Measurements from ENCODE around the gene KIAA0825.
"Not testable (repeated sequence)": the region's sequence is repeated elsewhere in the genome, so short reads cannot be mapped to it uniquely, and the experiment has no call there.

The KIAA0825 gene

DNA sequence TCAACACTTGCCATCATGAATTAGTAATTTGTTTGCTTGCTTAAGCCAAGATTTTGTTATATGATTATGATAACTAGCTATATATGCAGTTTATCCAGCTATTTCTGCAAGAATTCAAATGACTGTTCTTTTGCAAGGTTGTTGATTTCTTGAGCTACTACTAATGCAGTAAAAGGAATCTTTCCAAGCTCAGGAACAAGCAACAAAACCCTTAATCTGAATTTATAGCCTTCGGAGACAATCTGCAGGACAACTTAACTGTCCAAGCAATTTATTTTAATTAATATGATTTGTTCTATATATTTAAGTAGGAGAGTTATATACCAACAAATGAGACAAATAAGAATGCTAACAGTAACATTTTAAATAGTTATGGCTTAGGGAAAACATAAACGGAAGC is 450.3 kb downstream of the KIAA0825 start:
- no peak for DNase-seq (ENCODE audit: low spot score)

DNA sequence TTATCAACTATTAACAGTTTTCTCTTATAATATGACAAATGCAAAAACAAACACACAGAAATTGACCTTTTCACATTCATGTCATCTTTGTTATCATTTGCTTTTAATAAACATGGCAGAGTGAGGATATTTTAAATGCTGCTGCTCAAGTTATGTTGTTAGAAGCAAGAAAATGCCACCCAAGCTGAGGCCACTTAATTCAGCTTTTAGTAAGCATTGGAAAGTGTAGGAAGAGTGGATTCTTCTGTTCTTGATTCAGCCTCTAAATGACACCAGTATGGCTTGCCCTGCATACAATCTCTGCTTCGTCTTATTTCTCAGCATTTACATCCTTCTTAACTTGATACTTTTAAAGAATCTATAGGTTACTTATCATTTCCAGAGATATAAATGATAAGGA is 456.6 kb downstream of the KIAA0825 start:
- no peak for DNase-seq (ENCODE audit: low spot score)

DNA sequence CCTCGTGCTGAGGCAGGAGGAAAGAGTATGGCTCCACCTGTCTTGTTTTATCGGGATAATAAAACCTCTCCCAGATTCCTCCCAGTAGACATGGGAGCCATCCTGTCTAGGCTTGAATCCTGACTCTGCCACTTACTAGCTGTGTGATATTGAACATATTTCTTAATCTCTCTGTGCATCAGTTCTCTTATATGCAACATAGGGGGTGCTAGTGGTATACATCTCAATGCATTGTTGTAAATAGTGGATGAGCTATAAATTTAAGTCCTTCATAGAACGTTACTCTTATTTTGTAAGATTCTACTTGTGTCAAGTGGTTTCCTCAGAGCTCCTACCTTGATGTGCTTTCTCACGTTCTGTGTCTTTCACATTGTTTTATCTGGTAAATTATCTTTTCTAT is 459.3 kb downstream of the KIAA0825 start:
- DNase-seq (ENCODE audit: low spot score) = no peak

DNA sequence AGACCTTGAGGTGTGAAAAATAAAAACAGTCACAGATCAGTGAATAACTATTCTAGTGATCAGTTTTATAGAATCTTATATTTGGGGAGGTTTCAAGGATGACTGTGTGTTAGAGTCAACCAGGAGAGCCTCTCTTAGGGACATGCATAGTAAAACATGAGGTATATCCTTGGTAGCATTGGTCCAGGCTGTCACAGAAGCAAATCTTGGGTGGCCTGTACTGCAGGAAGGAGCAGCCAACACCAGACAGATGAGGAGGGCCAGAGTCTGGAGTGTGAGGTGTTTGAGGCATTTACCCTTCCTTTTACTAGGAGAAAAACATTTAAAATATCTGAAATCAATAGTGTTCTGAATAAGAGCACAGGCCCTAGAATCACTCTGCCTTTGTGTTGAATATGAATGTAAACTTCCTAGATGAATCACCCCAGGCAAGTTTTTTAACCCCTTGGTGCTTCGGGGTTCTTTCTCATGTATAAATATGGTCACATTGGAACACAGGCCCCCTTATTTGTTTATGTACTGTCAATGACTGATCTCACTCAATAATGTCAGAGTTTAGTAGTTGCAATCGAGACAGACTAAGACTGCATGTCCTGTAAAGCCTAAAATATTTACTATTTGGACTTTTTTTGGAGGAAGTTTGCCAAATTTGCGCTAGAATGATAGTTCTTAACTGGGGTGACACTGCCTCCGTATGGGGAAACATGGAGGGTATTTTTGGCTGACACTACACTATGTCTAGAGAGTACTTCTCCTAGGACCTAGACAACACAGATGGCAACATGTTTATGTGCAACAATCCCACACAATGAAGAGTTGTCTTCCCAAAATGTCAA is 460.5 kb downstream of the KIAA0825 start:
- DNase-seq (ENCODE audit: low spot score) = no peak

DNA sequence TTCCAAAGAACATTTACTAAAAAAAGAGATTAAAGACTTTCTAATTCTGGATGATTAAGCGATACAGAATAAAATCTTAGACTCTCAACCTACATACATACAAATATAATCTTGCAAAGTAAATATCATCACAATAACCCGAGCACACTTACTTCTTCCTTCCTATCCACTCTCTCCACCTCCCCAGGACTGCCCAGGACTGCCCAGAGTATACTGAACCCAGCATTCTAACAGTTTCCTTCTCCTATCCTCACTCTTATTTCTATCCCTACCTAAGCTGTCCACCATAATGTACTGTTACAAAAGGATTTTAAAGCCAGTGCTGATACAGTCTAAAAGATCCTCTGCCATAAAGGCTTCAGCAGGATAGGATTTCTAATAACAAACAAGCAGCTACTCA is 463.7 kb downstream of the KIAA0825 start:
- no peak for DNase-seq (ENCODE audit: low spot score)

DNA sequence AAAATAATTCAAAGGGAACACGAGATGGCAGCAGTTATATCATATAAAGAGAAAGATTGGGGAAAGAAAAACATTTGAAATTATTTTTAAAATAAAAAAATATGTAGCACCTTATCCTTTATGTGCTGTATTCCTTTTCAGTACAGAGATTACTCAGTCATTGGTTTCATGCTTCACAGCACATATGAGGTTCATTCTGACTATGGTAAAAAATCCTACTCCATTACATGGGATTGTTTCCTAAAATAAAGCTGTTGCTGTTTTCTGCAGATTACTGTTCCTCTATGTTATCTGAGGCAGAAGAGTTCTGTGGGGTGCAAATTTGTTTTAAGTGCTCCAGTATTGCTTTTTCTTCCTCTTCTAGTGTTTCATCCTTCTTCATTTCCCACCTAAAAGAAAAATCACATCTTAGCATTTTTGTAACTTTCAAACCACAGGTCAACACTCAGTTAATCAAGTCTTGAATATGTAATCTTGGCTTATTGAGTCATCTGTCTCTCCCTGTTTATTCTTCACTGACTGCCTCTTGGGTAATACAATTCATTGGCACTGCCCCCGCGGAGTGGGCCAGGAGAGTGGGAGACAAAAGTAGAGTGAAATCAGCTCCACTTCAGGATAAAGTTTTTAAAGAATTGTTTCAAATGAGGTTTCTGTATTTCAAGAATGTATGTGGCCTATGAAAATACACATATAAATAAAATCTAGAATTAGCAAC is 464.5 kb downstream of the KIAA0825 start:
- DNase-seq (ENCODE audit: low spot score) = no peak

DNA sequence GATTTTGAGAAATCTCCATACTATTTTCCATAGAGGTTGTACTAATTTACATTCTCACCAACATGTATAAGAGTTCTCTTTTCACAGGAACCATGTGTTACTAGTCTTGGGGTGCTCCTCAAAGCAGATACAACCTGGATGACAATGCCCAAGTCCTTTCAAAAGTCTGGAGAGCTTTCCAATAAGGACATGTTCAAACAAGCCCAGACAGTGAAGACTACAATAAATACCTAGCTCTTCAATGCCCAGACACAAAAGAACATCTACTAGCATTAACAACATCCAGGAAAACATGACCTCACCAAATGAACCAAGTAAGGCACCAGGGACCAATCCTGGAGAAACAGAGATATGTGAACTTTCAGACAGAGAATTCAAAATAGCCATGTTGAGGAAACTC is 474.8 kb downstream of the KIAA0825 start:
- not testable (repeated sequence) for DNase-seq (ENCODE audit: low spot score)

DNA sequence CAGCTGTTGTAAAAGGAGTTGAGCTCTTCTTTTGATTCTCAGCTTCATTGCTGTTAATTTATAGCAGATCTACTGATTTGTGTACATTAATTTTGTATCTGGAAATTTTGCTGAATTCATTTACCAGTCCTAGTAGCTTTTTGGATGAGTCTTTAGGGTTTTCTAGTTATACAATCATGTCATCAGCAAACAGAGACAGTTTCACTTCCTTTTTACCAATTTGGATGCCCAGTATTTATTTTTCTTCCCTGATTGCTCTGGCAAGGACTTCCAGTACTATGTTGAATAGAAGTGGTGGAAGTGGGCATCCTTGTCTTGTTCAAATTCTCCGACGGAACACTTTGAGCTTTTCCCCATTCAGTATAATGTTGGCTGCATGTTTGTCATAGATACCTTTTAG is 478.1 kb downstream of the KIAA0825 start:
- DNase-seq (ENCODE audit: low spot score) = no peak

DNA sequence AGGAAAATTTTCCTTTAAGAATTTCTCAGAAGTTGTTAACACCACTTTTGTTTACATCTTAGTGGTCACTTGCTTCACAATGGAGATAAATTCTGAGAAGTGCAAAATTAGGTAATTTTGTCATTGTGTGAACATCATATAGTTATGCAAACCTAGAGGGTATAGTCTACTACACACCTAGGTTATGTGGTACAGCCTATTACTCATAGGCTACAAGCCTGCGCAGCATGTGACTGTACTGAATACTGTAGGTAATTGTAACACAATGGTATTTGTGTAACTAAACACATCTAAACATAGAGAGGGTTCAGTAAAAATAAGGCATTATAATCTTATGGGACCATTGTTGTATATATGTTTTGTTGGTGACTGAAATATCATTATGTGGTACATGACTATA is 488.3 kb downstream of the KIAA0825 start:
- DNase-seq (ENCODE audit: low spot score) = no peak

DNA sequence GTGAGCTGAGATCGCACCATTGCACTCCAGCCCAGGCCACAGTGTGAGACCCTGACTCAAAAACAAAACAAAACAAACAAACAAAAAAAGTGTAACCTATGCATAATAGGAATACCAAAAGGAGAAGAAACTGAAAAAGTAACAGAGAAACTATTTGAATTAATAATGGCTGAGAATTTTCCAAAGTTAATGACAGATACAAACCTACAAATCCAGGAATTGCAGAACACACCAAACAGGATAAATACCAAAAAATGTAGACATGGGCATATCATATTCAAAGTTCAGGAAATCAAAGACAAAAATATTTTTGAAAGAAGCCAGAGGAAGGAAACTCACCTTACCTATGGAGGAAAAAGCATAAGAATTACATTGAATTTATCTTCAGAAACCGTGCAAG is 493.3 kb downstream of the KIAA0825 start:
- DNase-seq (ENCODE audit: low spot score) = no peak

DNA sequence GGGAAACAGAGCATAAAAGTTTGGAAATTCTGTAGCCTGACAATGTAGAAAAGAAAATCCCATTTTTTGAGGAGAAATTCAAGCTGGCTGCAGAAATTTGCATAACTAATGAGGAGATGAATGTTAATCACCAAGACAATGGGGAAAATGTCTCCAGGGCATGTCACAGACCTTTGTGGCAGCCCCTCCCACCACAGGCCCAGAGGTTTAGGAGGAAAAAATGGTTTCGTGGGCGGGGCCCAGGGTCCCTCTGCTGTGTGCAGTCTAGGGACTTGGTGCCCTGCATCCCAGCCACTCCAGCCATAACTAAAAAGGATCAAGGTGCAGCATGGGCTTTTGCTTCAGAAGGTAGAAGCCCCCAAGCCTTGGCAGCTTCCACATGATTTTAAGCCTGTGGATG is 502.1 kb downstream of the KIAA0825 start:
- DNase-seq (ENCODE audit: low spot score) = not testable (repeated sequence)

DNA sequence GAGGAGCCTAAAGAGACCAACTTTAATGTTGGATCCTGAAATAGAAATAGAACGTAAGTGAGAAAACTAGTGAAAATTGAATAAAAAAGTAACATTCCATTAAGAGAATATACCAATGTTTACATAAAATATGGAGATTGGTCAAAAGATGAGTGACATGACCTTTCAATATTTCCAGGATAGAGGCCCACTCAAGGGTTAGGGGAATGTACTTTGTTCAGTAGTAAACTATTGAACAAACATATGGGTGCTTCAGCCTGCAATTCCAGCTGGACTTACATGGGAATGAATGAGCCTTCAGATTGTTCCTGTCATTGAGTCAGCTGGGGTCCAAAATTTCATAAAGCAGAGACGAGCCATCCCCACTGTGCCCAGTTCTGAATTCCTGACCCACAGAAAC is 505.3 kb downstream of the KIAA0825 start:
- DNase-seq (ENCODE audit: low spot score) = no peak

DNA sequence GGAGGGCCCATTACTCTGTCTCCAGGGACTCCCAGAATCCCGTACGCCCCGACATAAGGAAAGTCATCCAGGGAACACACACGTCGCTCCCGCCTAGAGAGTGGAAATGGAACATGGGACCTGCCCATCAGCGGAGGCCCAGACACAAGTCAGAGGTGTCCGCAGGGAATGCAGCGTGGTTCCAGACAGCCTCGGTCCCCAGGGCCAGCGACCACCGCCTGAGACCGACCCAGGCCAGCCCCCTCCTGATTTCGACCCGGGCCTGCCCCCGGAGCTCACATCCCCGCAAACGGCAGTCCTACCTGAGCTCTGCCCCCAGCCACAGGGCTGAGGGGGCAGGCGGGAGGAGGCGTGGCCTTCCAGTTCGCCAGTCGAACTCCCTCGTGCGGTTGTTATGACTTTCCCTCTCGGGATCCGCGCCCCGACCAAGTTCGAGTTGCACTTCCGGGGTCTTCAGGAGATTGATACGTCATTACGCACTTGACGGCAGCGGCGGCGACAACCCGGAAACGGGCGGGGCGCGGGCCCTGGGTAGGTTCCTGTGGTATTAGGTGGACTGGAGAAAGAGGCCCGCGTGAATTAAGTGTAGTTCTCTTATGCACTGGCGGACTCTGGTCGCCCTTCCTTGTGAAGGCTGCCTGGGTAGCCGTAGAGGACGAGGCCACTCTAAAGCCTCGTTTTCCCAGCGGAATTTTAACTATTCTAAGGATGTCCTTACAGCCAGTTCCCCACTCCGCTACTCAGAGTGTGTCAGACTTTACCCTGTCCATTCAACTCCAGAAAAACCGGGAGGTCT is 507.0 kb downstream of the KIAA0825 start:
- peak; percentile 95 for DNase-seq (ENCODE audit: low spot score)

DNA sequence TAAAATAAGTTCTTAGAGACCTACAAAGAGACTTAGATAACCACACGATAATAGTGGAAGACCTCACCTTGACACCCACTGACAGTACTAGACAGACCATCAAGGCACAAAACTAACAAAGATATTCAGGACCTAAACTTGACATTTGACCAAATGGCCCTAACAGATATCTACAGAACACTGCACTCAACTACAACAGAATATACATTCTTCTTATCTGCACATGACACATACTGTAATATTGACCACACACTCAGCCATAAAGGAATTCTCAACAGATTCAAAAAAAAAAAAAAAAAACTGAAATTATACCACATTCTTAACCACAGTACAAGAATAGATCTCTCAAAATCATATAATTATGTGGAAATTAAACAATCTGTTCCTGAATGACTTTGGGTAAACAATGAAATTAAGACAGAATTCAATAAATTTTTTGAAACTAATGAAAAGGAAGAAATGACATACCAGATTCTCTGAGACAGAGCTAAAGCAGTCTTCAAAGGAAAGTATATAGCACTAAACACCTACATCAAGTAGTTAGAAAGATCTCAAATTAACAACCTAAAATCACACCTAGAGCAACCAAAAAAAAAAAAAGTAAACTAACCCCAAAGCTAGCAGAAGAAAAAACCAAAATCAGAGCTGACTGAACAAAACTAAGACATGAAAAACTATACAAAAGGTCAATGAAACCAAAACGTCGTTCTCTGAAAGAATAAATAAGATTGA is 514.7 kb downstream of the KIAA0825 start:
- no peak for DNase-seq (ENCODE audit: low spot score)
